GM23338 (cell line): Measurements from ENCODE around the gene PRKAA2.

Source experiments
- CREB1 ChIP-seq: fragments of 250-450 bp; sonication (Bioruptor Pico); IDR thresholded peaks from 2 replicates; pipeline ENCODE4 v1.5.0; 2020; ENCODE audit warnings: low read depth, mild to moderate bottlenecking, moderate library complexity
- CTCF ChIP-seq, 2 experiments: fragments of 200-600 bp in 1 of 2; sonication (generic) in 1 of 2; conservative IDR thresholded peaks; 2 replicates each; pipeline versions ENCODE4 v1.5.1 to v1.6.1; 2016 to 2017; ENCODE audit warnings: antibody characterized with exemption in 2 of 2, low read depth in 2 of 2, mild to moderate bottlenecking in 2 of 2, moderate library complexity in 1 of 2
- ETS1 ChIP-seq: IDR thresholded peaks from 2 replicates; pipeline ENCODE4 v1.6.1; 2016; ENCODE audit warnings: antibody characterized with exemption
- EZH2 ChIP-seq: fragments of 200-600 bp; sonication (generic); IDR thresholded peaks from one replicate; pipeline ENCODE4 v1.8.0; 2017; ENCODE audit warnings: antibody characterized with exemption, mild to moderate bottlenecking, low read depth; ENCODE audit not compliant: unreplicated experiment
- EZH2phosphoT487 ChIP-seq: fragments of 200-600 bp; sonication (generic); IDR thresholded peaks from one replicate; pipeline ENCODE4 v1.8.1; 2018; ENCODE audit warnings: antibody characterized with exemption; ENCODE audit not compliant: unreplicated experiment
- NANOG ChIP-seq: IDR thresholded peaks from 2 replicates; pipeline ENCODE4 v1.6.1; 2016; ENCODE audit warnings: antibody characterized with exemption, borderline replicate concordance
- POLR2AphosphoS5 ChIP-seq: IDR thresholded peaks from 2 replicates; pipeline ENCODE4 v1.6.1; 2016; ENCODE audit warnings: antibody characterized with exemption, low read depth
- ZNF114 ChIP-seq: fragments of 250-450 bp; sonication (Bioruptor Pico); IDR thresholded peaks from 2 replicates; pipeline ENCODE4 v1.5.0; 2020; ENCODE audit warnings: mild to moderate bottlenecking, moderate library complexity
- ZNF331 ChIP-seq: fragments of 250-450 bp; sonication (Bioruptor Pico); IDR thresholded peaks from 2 replicates; pipeline ENCODE4 v1.5.0; 2020; ENCODE audit warnings: low read depth, mild to moderate bottlenecking, moderate library complexity

GRCh38 chr1:56630786-56631185, 14.3 kb upstream of the PRKAA2 start:
- TF ChIP-seq ETS1 (no peak), CREB1 (CRISPR knock-in tag) (no peak), POLR2AphosphoS5 (no peak), CTCF (conservative IDR thresholded peaks at IDR 0.05; ENCODE audit: low read depth in 2 of 2) (no peak), EZH2 (no peak), EZH2phosphoT487 (no peak), ZNF114 (CRISPR knock-in tag) (no peak), NANOG (no peak), ZNF331 (CRISPR knock-in tag) (no peak)
